ENCODE data around the gene TNPO3.

The TNPO3 gene

GRCh38 chr7:128939075-128939860 is 115.6 kb downstream of the TNPO3 start:
- no peak for DNase-seq (ENCODE audit: low read depth in 2 of 2)

GRCh38 chr7:128938544-128939074 is 116.3 kb downstream of the TNPO3 start:
- no peak for DNase-seq (ENCODE audit: low read depth in 2 of 2)

- DNase-seq (ENCODE audit: low read depth in 2 of 2): no peak
Measured at GRCh38 chr7:128937647-128938543, 117.0 kb downstream of the TNPO3 start, which contains the start of gene IRF5. Gene IRF5 (plus strand): TSS chr7:128937927. CDS start chr7:128942082, 4,155 bp downstream.

- DNase-seq (ENCODE audit: low read depth in 2 of 2): no peak
Measured at GRCh38 chr7:128937271-128937646, 117.7 kb downstream of the TNPO3 start.

- DNase-seq (ENCODE audit: low read depth in 2 of 2): no peak
Measured at GRCh38 chr7:128936798-128937197, 118.1 kb downstream of the TNPO3 start.

GRCh38 chr7:128935342-128935730 is 119.6 kb downstream of the TNPO3 start:
- no peak for DNase-seq (ENCODE audit: low read depth in 2 of 2)

GRCh38 chr7:128934361-128935341 is 120.3 kb downstream of the TNPO3 start:
- DNase-seq (ENCODE audit: low read depth in 2 of 2): no peak

- no peak for DNase-seq (ENCODE audit: low read depth in 2 of 2)
Measured at GRCh38 chr7:128933180-128933891, 121.6 kb downstream of the TNPO3 start.

GRCh38 chr7:128932862-128933179 is 122.1 kb downstream of the TNPO3 start:
- DNase-seq (ENCODE audit: low read depth in 2 of 2): no peak

- DNase-seq (ENCODE audit: low read depth in 2 of 2): no peak
Measured at GRCh38 chr7:128931965-128932861, 122.7 kb downstream of the TNPO3 start.

- no peak for DNase-seq (ENCODE audit: low read depth in 2 of 2)
Measured at GRCh38 chr7:128931190-128931798, 123.6 kb downstream of the TNPO3 start.

- DNase-seq (ENCODE audit: low read depth in 2 of 2): no peak
Measured at GRCh38 chr7:128928882-128929788, 125.8 kb downstream of the TNPO3 start.

- DNase-seq (ENCODE audit: low read depth in 2 of 2): no peak
Measured at GRCh38 chr7:128928159-128928813, 126.6 kb downstream of the TNPO3 start.

GRCh38 chr7:128924707-128925588 is 130.0 kb downstream of the TNPO3 start:
- no peak for DNase-seq (ENCODE audit: low read depth in 2 of 2)

- no peak for DNase-seq (ENCODE audit: low read depth in 2 of 2)
Measured at GRCh38 chr7:128923411-128923800, 131.5 kb downstream of the TNPO3 start.

GRCh38 chr7:128922496-128923410 is 132.2 kb downstream of the TNPO3 start:
- DNase-seq (ENCODE audit: low read depth in 2 of 2): no peak

All from fibroblast of skin of left biceps (primary cell).